GM21717 (cell line): ENCODE results near the gene PRMT1.
"Not testable (repeated sequence)": the region's sequence is repeated elsewhere in the genome, so short reads cannot be mapped to it uniquely, and the experiment has no call there.

Experiments used
- ATAC-seq: cut with Tn5 transposase; IDR thresholded peaks from one replicate; pipeline ENCODE4 v1.9.1; 2021; ENCODE audit warnings: mild to moderate bottlenecking, moderate library complexity; ENCODE audit not compliant: unreplicated experiment

PRMT1 gene

GRCh38 chr19:49718511-49718910, 41.4 kb downstream of the PRMT1 start:
- ATAC-seq = no peak

- no peak for ATAC-seq
Measured at GRCh38 chr19:49718991-49719390, 41.9 kb downstream of the PRMT1 start.

GRCh38 chr19:49719420-49719819, 42.3 kb downstream of the PRMT1 start:
- not testable (repeated sequence) for ATAC-seq

DNA sequence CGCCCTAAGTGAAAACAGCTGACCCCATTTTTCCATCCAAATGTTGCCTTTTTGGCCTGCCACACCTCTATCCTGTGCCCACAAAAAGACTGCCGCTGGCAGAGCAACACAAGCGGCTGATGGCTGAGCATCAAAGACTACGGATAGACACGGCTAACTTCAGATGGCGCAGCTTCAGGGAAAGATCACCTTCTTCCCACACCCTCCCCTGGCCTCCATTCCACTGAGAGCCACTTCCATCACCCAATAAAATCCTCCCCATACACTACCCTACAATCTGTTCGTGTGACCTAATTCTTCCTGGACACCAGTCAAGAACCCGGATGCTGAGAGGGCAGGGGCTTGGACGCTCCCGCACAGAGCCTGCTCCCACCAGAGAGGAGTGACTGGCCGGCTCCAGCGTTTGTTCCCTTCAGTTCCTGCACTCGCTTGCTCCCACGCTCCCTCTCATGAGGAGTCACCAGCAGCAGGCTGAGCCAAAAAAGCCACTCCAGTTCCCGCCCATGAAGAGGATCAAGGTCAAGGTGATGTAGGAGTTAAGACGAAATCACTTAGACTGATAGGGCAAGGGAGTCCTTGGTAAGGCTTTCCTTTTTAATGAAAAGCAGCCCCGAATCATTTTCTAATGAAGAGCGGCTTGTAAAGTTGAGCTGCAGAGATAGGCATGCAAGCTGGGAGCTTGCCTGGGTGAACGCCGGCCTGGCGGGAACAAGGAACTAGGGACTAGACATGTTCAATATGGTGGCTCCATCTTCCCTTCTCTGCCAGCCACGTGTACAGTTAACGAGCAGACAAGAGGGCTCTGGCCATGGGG, 50.4 kb downstream of the PRMT1 start:
- ATAC-seq = no peak

DNA sequence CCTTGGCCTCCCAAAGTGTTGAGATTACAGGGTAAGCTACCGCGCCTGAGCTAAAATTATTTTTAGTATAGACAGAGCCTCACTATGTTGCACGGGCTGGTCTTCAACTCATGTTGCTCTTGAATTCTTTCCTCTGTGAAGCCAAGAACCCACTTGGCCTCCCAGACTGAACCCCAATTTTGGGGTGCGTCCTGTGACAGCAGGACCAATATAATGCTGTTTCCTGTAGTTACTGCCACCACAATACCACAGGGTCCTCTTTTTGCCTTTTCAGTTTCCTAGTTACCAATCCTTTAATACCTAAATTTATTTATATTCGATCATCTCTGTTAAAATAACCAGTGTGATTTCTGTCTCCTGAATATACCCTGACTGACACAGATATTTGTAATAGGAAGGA, 53.1 kb downstream of the PRMT1 start:
- ATAC-seq = no peak
